ENCODE results near the gene SPRR2E. TPM values are rescaled to one million over a fixed set of nuclear protein-coding genes. Genes with fewer than 3 reads are reported as not detected.

The SPRR2E gene
- not detected in 2 replicates for total RNA-seq (2022)
- Bru-seq, nascent RNA, result not detected
- not detected for BruChase-seq, experiment 1, labeled RNA remaining after a 2-hour chase
- BruChase-seq, experiment 2, labeled RNA remaining after a 6-hour chase, result not detected
- long read RNA-seq, result 0 reads

DNA sequence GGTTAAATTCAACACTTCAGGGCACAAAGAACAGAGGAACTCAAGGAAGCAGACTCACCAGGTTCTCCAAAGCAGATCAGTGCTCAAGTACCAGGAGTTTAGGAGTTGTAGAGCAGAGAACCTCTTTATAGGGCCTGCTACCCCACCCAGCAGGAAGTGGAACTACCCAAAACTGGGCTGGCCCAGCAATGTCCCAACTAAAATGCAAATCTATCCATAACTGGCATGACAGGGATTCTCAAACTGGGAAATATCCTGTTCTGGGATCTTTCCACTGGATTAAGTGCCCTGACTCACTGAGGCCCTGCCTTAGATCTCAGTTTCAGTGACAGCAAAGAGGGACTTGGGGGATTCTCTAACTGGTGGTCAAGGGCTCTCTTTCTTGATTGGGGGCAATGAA is at the start of gene SPRR2E:
Gene SPRR2E (minus strand): TSS at position 101 of the 400 bp plus-strand sequence. CDS start 775 bp downstream, outside the sequence.
- ChIA-PET POLR2A (no interaction called here), CTCF (no interaction called here)
- H3K36me3 Mint-ChIP-seq (ENCODE audit: insufficient read depth, unreplicated experiment), result no peaks in the 10 kb centered on the region
- no peaks in the 10 kb centered on the region for H3K4me1 ChIP-seq
- H3K9me3 Mint-ChIP-seq (ENCODE audit: unreplicated experiment), result no peaks in the 10 kb centered on the region
- BruUV-seq (replicated peaks), result no TSS peak
- no peaks in the 10 kb centered on the region for H3K4me1 Mint-ChIP-seq (ENCODE audit: low read depth, unreplicated experiment)
- no peak within 1 kb of the TSS for H3K27ac Mint-ChIP-seq (ENCODE audit: unreplicated experiment)
- DNase-seq, result no peak
- H3K4me3 ChIP-seq (ENCODE audit: low read depth, low read length), result no peak within 1 kb of the TSS
- intact Hi-C loops (cut with micrococcal nuclease; ENCODE audit: unreplicated experiment), result loop anchor here (10.0 kb wide), 1 partner anchor 100 kb away; no protein-coding TSS in a partner anchor
- TF ChIP-seq CTCF (IDR thresholded peaks at IDR 0.05; ENCODE audit: insufficient read depth in 1 of 2, low read depth in 1 of 2, low read length in 1 of 2, severe bottlenecking in 1 of 2, unreplicated experiment in 1 of 2), result no peak
- H3K36me3 ChIP-seq (ENCODE audit: control insufficient read depth, insufficient read depth, low read length), result no peaks in the 10 kb centered on the region
- no peak within 1 kb of the TSS for H3K4me3 Mint-ChIP-seq (ENCODE audit: unreplicated experiment)
- peaks cover 8% of the 10 kb centered on the region for H3K27me3 Mint-ChIP-seq (ENCODE audit: insufficient read depth, unreplicated experiment)
- H3K27me3 ChIP-seq (replicated peaks; ENCODE audit: control insufficient read depth, insufficient read depth, low read length), result no peaks in the 10 kb centered on the region; the same call in none of the 2 replicates
- no peaks in the 10 kb centered on the region for H3K9me3 ChIP-seq

GRCh38 chr1:153141377-153141776 is 47.1 kb upstream of the SPRR2E start:
- no peak overlapping the region for H3K27ac Mint-ChIP-seq (ENCODE audit: unreplicated experiment)
- no peaks in the 10 kb centered on the region for H3K36me3 Mint-ChIP-seq (ENCODE audit: insufficient read depth, unreplicated experiment)
- H3K4me1 ChIP-seq, result no peaks in the 10 kb centered on the region
- no peaks in the 10 kb centered on the region for H3K4me1 Mint-ChIP-seq (ENCODE audit: low read depth, unreplicated experiment)
- no peaks in the 10 kb centered on the region for H3K9me3 Mint-ChIP-seq (ENCODE audit: unreplicated experiment)
- H3K9me3 ChIP-seq, result peaks cover 4% of the 10 kb centered on the region; the same call in 1 of the 2 replicates
- ChIA-PET POLR2A (no interaction called here), CTCF (no interaction called here)
- peaks cover 36% of the 10 kb centered on the region for H3K27me3 Mint-ChIP-seq (ENCODE audit: insufficient read depth, unreplicated experiment)
- no TSS peak for BruUV-seq (replicated peaks)
- no peak overlapping the region for H3K4me3 ChIP-seq (ENCODE audit: low read depth, low read length)
- TF ChIP-seq CTCF (IDR thresholded peaks at IDR 0.05; ENCODE audit: insufficient read depth in 1 of 2, low read depth in 1 of 2, low read length in 1 of 2, severe bottlenecking in 1 of 2, unreplicated experiment in 1 of 2), result no peak
- no peak overlapping the region for H3K4me3 Mint-ChIP-seq (ENCODE audit: unreplicated experiment)
- H3K36me3 ChIP-seq (ENCODE audit: control insufficient read depth, insufficient read depth, low read length), result no peaks in the 10 kb centered on the region
- no peak for DNase-seq
- H3K27me3 ChIP-seq (replicated peaks; ENCODE audit: control insufficient read depth, insufficient read depth, low read length), result no peaks in the 10 kb centered on the region
- intact Hi-C loops (cut with micrococcal nuclease; ENCODE audit: unreplicated experiment), result no loop called here

GRCh38 chr1:153140484-153140883 is 46.2 kb upstream of the SPRR2E start:
- no peak for TF ChIP-seq CTCF (IDR thresholded peaks at IDR 0.05; ENCODE audit: insufficient read depth in 1 of 2, low read depth in 1 of 2, low read length in 1 of 2, severe bottlenecking in 1 of 2, unreplicated experiment in 1 of 2)
- no peaks in the 10 kb centered on the region for H3K4me1 Mint-ChIP-seq (ENCODE audit: low read depth, unreplicated experiment)
- no TSS peak for BruUV-seq (replicated peaks)

More at GRCh38 chr1:153140484-153140883, 46.2 kb upstream of the SPRR2E start:
- H3K4me3 ChIP-seq (ENCODE audit: low read depth, low read length), result no peak overlapping the region
- H3K9me3 ChIP-seq, result peaks cover under 1% of the 10 kb centered on the region; the same call in 1 of the 2 replicates
- CTCF ChIA-PET, result no interaction called here
- intact Hi-C loops (cut with micrococcal nuclease; ENCODE audit: unreplicated experiment), result no loop called here
- H3K9me3 Mint-ChIP-seq (ENCODE audit: unreplicated experiment), result no peaks in the 10 kb centered on the region
- H3K27ac Mint-ChIP-seq (ENCODE audit: unreplicated experiment), result no peak overlapping the region
- no peaks in the 10 kb centered on the region for H3K27me3 ChIP-seq (replicated peaks; ENCODE audit: control insufficient read depth, insufficient read depth, low read length)
- POLR2A ChIA-PET, result no interaction called here
- no peaks in the 10 kb centered on the region for H3K36me3 ChIP-seq (ENCODE audit: control insufficient read depth, insufficient read depth, low read length)
- no peak overlapping the region for H3K4me3 Mint-ChIP-seq (ENCODE audit: unreplicated experiment)
- H3K4me1 ChIP-seq, result no peaks in the 10 kb centered on the region
- no peaks in the 10 kb centered on the region for H3K36me3 Mint-ChIP-seq (ENCODE audit: insufficient read depth, unreplicated experiment)
- H3K27me3 Mint-ChIP-seq (ENCODE audit: insufficient read depth, unreplicated experiment), result peaks cover 39% of the 10 kb centered on the region
- no peak for DNase-seq

All from Caco-2 (cell line).